ENCODE data around the gene ZNF705A.
"Not testable (repeated sequence)": the region's sequence is repeated elsewhere in the genome, so short reads cannot be mapped to it uniquely, and the experiment has no call there.

- TF ChIP-seq CTCF (optimal IDR thresholded peaks at IDR 0.05 in 1 of 3, IDR thresholded peaks at IDR 0.05 in 1 of 3, conservative IDR thresholded peaks at IDR 0.05 in 1 of 3; ENCODE audit: extremely low read depth in 1 of 3, insufficient read depth in 2 of 3, low read length in 3 of 3); EZH2 (IDR thresholded peaks at IDR 0.05; ENCODE audit: low read length): not testable (repeated sequence)
These were observed 26.5 kb downstream of the ZNF705A start for GRCh38 chr12:8183346-8183745.

Data from keratinocyte (primary cell).